A549 (cell line): ENCODE measurements around the gene CRYGN. TPM values are rescaled to one million over a fixed set of nuclear protein-coding genes. Genes with fewer than 3 reads are reported as not detected.

Experiments used
- ATAC-seq, 2 experiments: fragments of 200-7000 bp in 1 of 2; fragments of >200 bp in 1 of 2; cut with Nextera tagmentation in 1 of 2; cut with Tn5 transposase in 1 of 2; 3 replicates each; pipeline versions ENCODE4 v1.8.0 to v1.9.1; 2018 to 2020; ENCODE audit warnings: mild to moderate bottlenecking in 1 of 2, moderate library complexity in 1 of 2
- CTCF ChIA-PET: fragments of 300-600 bp; sonication (Branson Sonifier 250); formaldehyde crosslinking; extraction: SDS; loops from one replicate; lab custom pipeline; 2021; ENCODE audit warnings: antibody characterized with exemption, inconsistent platforms; lab: Yijun Ruan, JAX
- POLR2A ChIA-PET: fragments of 350-600 bp; formaldehyde crosslinking; extraction: SDS; loops from one replicate; lab custom pipeline; 2021; ENCODE audit warnings: antibody characterized with exemption, inconsistent platforms; lab: Yijun Ruan, JAX
- DNase-seq, 2 experiments: peaks; one replicate each; pipeline versions ENCODE4 v3.0.0 to v3.0.0-alpha.2; 2011 to 2016; ENCODE audit warnings: low read depth in 1 of 2, low spot score in 1 of 2
- FAIRE-seq: peaks from 2 replicates; lab custom pipeline; 2011; peaks lifted over from hg19 to GRCh38; lab: Jason Lieb, UNC
- H3K27ac ChIP-seq, 2 experiments: fragments of >200 bp; sonication (Bioruptor Twin); formaldehyde crosslinking; 3 replicates each; pipeline ENCODE4 v1.5.1; 2016 to 2017
- H3K4me1 ChIP-seq: fragments of >200 bp; sonication (Bioruptor Twin); formaldehyde crosslinking; 3 replicates; pipeline ENCODE4 v1.6.1; 2016
- H3K4me2 ChIP-seq: fragments of >200 bp; sonication (Bioruptor Twin); formaldehyde crosslinking; 3 replicates; pipeline ENCODE4 v1.6.1; 2016
- H3K4me3 ChIP-seq: fragments of >200 bp; sonication (Bioruptor Twin); formaldehyde crosslinking; 3 replicates; pipeline ENCODE4 v1.5.1; 2016
- H3K9me3 ChIP-seq: fragments of >200 bp; sonication (Bioruptor Twin); formaldehyde crosslinking; 3 replicates; pipeline ENCODE4 v1.6.1; 2016
- CHD4 ChIP-seq: fragments of 200-600 bp; sonication (generic); IDR thresholded peaks from 2 replicates; pipeline ENCODE4 v1.6.1; 2016; ENCODE audit warnings: antibody characterized with exemption, mild to moderate bottlenecking, borderline replicate concordance
- CTCF ChIP-seq: fragments of >200 bp; sonication (Bioruptor Twin); formaldehyde crosslinking; IDR thresholded peaks from 3 replicates; pipeline ENCODE4 v1.5.1; 2016
- FOSB ChIP-seq: fragments of 250-450 bp; sonication (Bioruptor Pico); IDR thresholded peaks from 2 replicates; pipeline ENCODE4 v1.5.0; 2020; ENCODE audit warnings: mild to moderate bottlenecking, moderate library complexity
- HDAC2 ChIP-seq: fragments of 200-600 bp; sonication (generic); IDR thresholded peaks from 2 replicates; pipeline ENCODE4 v1.6.1; 2016
- HMGXB4 ChIP-seq: fragments of 250-450 bp; sonication (Bioruptor Pico); IDR thresholded peaks from 2 replicates; pipeline ENCODE4 v1.5.0; 2021; ENCODE audit warnings: mild to moderate bottlenecking, moderate library complexity, borderline replicate concordance
- HOXB5 ChIP-seq: fragments of 250-450 bp; sonication (Bioruptor Pico); IDR thresholded peaks from 2 replicates; pipeline ENCODE4 v1.5.0; 2020; ENCODE audit warnings: mild to moderate bottlenecking, moderate library complexity
- JUNB ChIP-seq: fragments of >200 bp; sonication (Bioruptor Twin); formaldehyde crosslinking; IDR thresholded peaks from 2 replicates; pipeline ENCODE4 v1.6.1; 2016
- MAFK ChIP-seq: fragments of 450-650 bp; IDR thresholded peaks from 2 replicates; pipeline ENCODE4 v1.6.1; 2014; ENCODE audit not compliant: partially characterized antibody
- MYC ChIP-seq: IDR thresholded peaks from 2 replicates; pipeline ENCODE4 v1.6.1; 2012; ENCODE audit warnings: mild to moderate bottlenecking, inconsistent platforms, low read length, improper control_type of control experiment, borderline replicate concordance
- NFE2L2 ChIP-seq: fragments of 150-350 bp; conservative IDR thresholded peaks from 2 replicates; pipeline ENCODE4 v1.6.1; 2014; ENCODE audit warnings: low read length
- NPAS2 ChIP-seq: fragments of 250-450 bp; sonication (Bioruptor Pico); IDR thresholded peaks from 2 replicates; pipeline ENCODE4 v1.8.0; 2022; ENCODE audit warnings: mild to moderate bottlenecking, moderate library complexity, borderline replicate concordance
- POLR2A ChIP-seq: IDR thresholded peaks from 2 replicates; pipeline ENCODE4 v1.6.1; 2012; ENCODE audit warnings: mild to moderate bottlenecking, low read length
- RAD21 ChIP-seq, 2 experiments: fragments of >200 bp in 1 of 2; sonication (Bioruptor Twin) in 1 of 2; formaldehyde crosslinking in 1 of 2; IDR thresholded peaks in 1 of 2; conservative IDR thresholded peaks in 1 of 2; 2 replicates in 1 of 2; 3 replicates in 1 of 2; pipeline ENCODE4 v1.6.1; 2012 to 2018; ENCODE audit warnings: inconsistent platforms in 1 of 2
- SMC3 ChIP-seq: fragments of >200 bp; sonication (Bioruptor Twin); formaldehyde crosslinking; IDR thresholded peaks from 3 replicates; pipeline ENCODE4 v1.6.1; 2018; ENCODE audit warnings: inconsistent platforms
- ZC3H11A ChIP-seq: fragments of 450-650 bp; IDR thresholded peaks from 2 replicates; pipeline ENCODE4 v1.6.1; 2014; ENCODE audit warnings: antibody characterized with exemption, mild to moderate bottlenecking
- WGBS: methylation state at CpG from one replicate; pipeline ENCODE4 v1.1.6; 2017; ENCODE audit errors: missing lambda C conversion rate; 5-methylcytosine and 5-hydroxymethylcytosine counted together
- polyA plus RNA-seq, 4 experiments: library from polyadenylated mRNA; depleted of rRNA in 3 of 4; stranded (reverse); fragments of >200 nt; fragmentation: RNase III in 1 of 4; extraction: RNeasy Plus Mini Kit Qiagen cat#74134 plus additional on column Dnase treatment in 1 of 4; gene quantifications; 2 replicates in 3 of 4; 3 replicates in 1 of 4; pipeline ENCODE4 v1.2.3, GENCODE V29; 2011 to 2017

The CRYGN gene
- polyA plus RNA-seq, 2 of the 4 experiments (the other 2 are of a cell fraction), result not detected

- FAIRE-seq, result no peak
- CTCF ChIA-PET, result interaction anchor here (0.8 to 0.9 kb wide), 3 partner anchors 10 to 31 kb away, joined by 3 read pairs; no protein-coding TSS in a partner anchor
Measured at GRCh38 chr7:151383638-151384351, 56.1 kb downstream of the CRYGN start.

DNA sequence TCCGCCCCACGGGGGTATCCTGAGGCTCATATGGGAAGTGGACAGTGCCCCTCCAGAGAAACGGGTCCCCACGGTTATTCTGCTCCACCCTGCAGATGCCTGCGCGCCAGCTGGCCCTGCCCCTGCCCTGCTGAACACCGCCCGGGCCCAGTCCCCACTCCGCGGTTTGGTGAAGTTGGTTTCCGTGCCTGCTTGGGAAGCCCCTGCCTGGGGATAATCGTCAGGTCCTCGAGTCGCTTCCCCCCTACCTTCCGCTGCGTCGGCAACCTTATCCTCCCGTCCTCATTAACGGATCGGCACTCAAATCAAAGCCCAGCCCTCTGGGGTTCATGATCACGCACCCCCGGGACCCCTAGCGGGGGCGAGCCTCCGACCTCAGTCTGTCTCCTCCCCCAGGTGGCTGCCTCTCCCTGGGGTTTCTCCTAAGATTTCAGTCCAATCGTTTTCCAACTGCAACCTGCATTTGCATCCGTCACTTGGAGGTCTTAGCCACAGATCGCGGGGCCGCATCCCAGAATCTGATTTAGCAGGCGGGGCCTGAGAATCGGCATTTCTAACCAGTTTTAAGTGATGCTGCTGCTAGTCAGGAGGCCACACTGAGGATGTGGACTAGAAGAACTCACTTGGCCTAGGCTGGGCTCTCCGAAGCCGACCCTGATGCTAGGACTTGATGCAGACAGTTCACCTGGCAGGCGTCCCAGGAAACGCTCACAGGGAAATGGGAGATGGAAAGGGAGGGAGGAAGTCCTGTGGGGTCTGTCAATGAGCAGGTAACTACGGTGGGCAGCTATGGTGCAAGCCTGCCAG is 57.7 kb downstream of the CRYGN start:
- POLR2A ChIA-PET, result no interaction called here
- H3K27ac ChIP-seq, result no peak overlapping the region; a peak in 1 of 6 replicates
- H3K4me3 ChIP-seq, result peak overlapping the region; percentile 18; the same call in 2 of the 3 replicates
- TF ChIP-seq ZC3H11A (no peak), CTCF (no peak), NFE2L2 (no peak), RAD21 (conservative IDR thresholded peaks at IDR 0.05 in 1 of 2, IDR thresholded peaks at IDR 0.05 in 1 of 2) (no peak), MAFK (no peak), HDAC2 (no peak), POLR2A (no peak), JUNB (no peak), FOSB (CRISPR knock-in tag) (no peak), CHD4 (no peak), HOXB5 (CRISPR knock-in tag) (no peak)
- TF ChIP-seq, all 56 proteins: peak for 0
- no peak for DNase-seq
- WGBS, result 52% methylated on average over 37 of the region's 37 CpGs
- H3K4me2 ChIP-seq, result peak overlapping the region; percentile 57
- no peaks in the 10 kb centered on the region for H3K9me3 ChIP-seq
- no peak for FAIRE-seq
- H3K4me1 ChIP-seq, result 0 out of 3 replicates have a peak, but pooled peaks cover 5% of the 10 kb centered on the region
- CTCF ChIA-PET, result interaction anchor here (0.8 to 21.5 kb wide), 2 partner anchors 30 to 65 kb away, joined by 3 to 438 read pairs; partner anchors contain the start of gene CRYGN
- peak in 1 of 2 experiments; percentile 15; a peak in 3 of 6 replicates for ATAC-seq

More at GRCh38 chr7:151383638-151384351, 56.1 kb downstream of the CRYGN start:
- no peaks in the 10 kb centered on the region for H3K9me3 ChIP-seq
- H3K4me3 ChIP-seq, result no peak overlapping the region
- no peak for DNase-seq
- no peak for ATAC-seq
- H3K27ac ChIP-seq, result no peak overlapping the region
- TF ChIP-seq MYC (no peak), HMGXB4 (CRISPR knock-in tag) (no peak), NPAS2 (CRISPR knock-in tag) (no peak)
- no peak overlapping the region for H3K4me2 ChIP-seq
- POLR2A ChIA-PET, result no interaction called here
- 62% methylated on average over 15 of the region's 15 CpGs for WGBS
- 0 out of 3 replicates have a peak, but pooled peaks cover 5% of the 10 kb centered on the region for H3K4me1 ChIP-seq

GRCh38 chr7:151381348-151382078 is 58.4 kb downstream of the CRYGN start:
- no peak for TF ChIP-seq SMC3
- CTCF ChIA-PET, result interaction anchor here (1.2 to 21.5 kb wide), 3 partner anchors 13 to 66 kb away, joined by 4 to 438 read pairs (median 24); partner anchors contain the start of gene CRYGN
- ATAC-seq (peak in 1 of 2 experiments; percentile 16; a peak in 3 of 6 replicates), FAIRE-seq (no peak), DNase-seq (no peak)
- POLR2A ChIA-PET, result no interaction called here
- WGBS, result 66% methylated on average over 47 of the region's 83 CpGs
- Histone ChIP-seq H3K4me1 (0 out of 3 replicates have a peak, but pooled peaks cover 5% of the 10 kb centered on the region), H3K9me3 (no peaks in the 10 kb centered on the region), H3K27ac (no peak overlapping the region; a peak in 1 of 6 replicates), H3K4me2 (peak overlapping the region; percentile 57), H3K4me3 (peak overlapping the region; percentile 18; the same call in 2 of the 3 replicates)
